HG03280 (cell line): ENCODE measurements around the gene GFI1.
"Not testable (repeated sequence)": the region's sequence is repeated elsewhere in the genome, so short reads cannot be mapped to it uniquely, and the experiment has no call there.

ENCODE experiments used
- ATAC-seq: cut with Tn5 transposase; IDR thresholded peaks from one replicate; pipeline ENCODE4 v1.9.1; 2021; ENCODE audit warnings: mild to moderate bottlenecking, moderate library complexity; ENCODE audit not compliant: unreplicated experiment

The GFI1 gene

DNA sequence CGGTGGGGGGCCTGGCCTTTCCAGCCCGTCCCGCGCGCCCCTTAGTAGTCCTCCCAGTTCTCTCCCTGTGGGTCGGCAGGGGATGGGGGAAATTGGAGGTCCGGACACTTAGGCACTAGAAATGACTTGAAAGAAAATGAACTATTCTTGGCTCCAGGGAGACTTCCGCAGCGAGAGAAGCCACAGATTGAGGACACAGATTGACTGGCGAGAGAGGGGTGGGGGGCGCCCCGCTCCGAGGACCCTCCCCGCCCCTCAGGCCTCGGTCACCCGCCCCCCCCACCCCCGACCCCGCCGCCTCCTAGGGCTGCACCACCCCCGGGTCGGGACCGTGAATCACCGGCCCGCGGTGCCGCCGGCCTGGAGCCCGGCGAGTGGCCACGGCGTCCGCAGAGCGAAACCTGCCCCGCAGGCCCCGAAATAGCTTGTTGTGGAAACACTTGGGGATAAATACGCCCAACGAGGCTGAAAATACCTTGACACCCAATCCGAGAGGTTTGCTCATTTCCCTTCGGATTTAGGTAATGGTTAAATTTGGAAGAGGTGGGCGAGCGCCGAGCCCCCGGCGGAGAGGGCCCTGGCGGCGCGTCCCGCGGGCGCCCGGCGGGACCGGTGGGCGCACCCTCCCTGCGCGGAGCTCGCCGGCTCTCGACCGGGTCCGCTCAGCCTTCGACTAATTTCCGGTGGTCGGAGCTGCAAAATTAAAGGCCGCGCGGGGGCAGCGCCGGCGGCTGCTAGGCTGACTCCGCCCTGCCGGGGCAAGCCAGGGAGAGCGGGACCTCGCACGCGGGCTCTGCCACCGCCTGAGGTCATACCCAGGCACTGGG is at the start of gene GFI1:
Gene GFI1, minus strand, starts transcription at position 675 of the 827 bp plus-strand sequence. CDS start 3,438 bp downstream, outside the sequence.
- ATAC-seq, result peak; percentile 19

DNA sequence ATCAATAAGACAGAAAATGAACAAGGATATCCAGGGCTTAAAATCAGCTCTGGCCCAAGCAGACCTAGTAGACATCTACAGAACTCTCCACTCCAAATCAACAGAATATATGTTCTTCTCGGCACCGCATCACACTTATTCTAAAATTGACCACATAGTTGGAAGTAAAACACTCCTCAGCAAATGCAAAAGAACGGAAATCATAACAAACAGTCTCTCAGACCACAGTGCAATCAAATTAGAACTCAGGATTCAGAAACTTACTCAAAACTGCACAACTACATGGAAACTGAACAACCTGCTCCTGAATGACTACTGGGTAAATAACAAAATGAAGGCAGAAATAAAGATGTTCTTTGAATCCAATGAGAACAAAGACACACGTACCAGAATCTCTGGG is 45.6 kb upstream of the GFI1 start:
- not testable (repeated sequence) for ATAC-seq

GRCh38 chr1:92531939-92532338 is 45.2 kb upstream of the GFI1 start:
- not testable (repeated sequence) for ATAC-seq

- ATAC-seq, result no peak
Measured at GRCh38 chr1:92527670-92528069, 40.9 kb upstream of the GFI1 start.

- ATAC-seq, result not testable (repeated sequence)
Measured at GRCh38 chr1:92524944-92525590, 38.3 kb upstream of the GFI1 start.

DNA sequence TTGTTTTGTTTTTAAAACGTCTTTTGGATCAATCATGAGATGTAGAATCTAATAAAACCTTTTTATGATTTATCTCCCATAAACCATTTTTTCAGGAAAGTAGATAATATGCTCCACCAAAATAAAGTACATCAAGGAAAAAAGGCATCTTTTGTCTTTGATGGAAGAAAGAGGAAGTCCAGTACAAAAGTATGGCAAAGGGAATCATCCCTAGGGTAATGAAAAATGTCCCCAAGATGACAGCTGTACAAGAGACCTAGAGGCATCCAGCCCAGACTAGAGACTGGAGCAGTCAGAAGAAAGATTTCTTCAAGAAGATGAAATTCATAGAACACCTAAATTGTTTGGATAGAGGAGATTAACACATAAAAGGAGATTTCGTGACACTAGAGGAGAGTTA is 32.3 kb upstream of the GFI1 start:
- no peak for ATAC-seq

GRCh38 chr1:92516574-92516973 is 29.8 kb upstream of the GFI1 start:
- ATAC-seq, result no peak

- no peak for ATAC-seq
Measured at GRCh38 chr1:92515796-92516201, 29.1 kb upstream of the GFI1 start.

DNA sequence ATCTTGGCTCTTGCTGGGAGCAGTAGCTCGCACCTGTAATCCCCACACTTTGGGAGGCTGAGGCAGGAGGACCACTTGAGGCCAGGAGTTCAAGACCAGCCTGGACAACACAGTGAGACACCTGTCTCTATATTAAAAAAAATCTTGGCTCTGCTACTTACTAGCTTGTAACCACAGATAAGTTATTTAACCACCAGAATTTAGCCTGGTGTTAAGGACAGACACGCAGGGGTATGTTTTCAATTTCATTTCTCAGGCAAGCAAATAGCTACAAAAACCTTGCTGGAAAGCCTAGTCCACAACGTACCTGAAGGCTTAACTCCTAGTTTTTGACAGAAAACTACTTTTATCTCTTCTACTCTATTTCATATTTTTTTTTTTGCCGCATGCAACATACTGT is 24.8 kb upstream of the GFI1 start:
- no peak for ATAC-seq

DNA sequence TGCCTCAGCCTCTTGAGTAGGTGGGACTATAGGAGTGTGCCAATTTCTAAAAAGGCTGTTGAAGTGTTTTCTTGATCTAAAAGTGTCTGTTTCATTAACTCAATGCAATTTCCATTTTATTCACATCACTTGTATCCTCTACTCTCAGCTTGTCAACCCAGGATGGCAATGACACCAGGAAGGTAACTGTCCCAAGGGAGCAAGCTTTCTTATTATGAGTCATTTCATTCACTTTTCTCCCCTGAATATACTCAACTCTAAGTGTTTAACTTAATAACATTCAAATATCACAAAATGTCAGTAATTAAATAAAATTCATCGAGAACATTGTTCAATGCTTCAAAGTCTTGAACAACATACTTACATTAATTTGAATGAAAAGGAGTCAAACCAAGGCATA is 22.9 kb upstream of the GFI1 start:
- no peak for ATAC-seq

GRCh38 chr1:92505015-92505692 is 18.4 kb upstream of the GFI1 start:
- ATAC-seq, result no peak

GRCh38 chr1:92504291-92505014 is 17.7 kb upstream of the GFI1 start:
- no peak for ATAC-seq

GRCh38 chr1:92503926-92504285 is 17.2 kb upstream of the GFI1 start:
- no peak for ATAC-seq

- no peak for ATAC-seq
Measured at GRCh38 chr1:92503043-92503925, 16.6 kb upstream of the GFI1 start.

DNA sequence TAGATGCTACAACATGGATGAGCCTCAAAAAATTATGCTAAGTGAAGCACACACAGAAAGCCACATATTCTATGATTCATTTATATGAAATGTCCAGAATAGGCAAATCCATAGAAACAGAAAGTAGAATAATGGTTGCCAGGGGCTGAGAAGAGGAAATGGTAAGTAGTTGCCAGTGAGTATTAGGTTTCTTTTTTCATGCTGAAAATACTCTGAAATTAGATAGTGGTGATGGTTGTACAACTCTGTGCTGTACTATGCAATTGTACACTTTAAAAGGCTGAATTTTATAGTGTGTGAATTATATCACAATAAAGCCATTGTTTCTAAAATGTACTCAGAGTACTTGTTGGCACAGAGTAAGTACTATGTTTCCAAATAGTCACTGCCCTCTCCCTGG is 15.5 kb upstream of the GFI1 start:
- ATAC-seq, result peak; percentile 76

- no peak for ATAC-seq
Measured at GRCh38 chr1:92500552-92500951, 13.8 kb upstream of the GFI1 start.

DNA sequence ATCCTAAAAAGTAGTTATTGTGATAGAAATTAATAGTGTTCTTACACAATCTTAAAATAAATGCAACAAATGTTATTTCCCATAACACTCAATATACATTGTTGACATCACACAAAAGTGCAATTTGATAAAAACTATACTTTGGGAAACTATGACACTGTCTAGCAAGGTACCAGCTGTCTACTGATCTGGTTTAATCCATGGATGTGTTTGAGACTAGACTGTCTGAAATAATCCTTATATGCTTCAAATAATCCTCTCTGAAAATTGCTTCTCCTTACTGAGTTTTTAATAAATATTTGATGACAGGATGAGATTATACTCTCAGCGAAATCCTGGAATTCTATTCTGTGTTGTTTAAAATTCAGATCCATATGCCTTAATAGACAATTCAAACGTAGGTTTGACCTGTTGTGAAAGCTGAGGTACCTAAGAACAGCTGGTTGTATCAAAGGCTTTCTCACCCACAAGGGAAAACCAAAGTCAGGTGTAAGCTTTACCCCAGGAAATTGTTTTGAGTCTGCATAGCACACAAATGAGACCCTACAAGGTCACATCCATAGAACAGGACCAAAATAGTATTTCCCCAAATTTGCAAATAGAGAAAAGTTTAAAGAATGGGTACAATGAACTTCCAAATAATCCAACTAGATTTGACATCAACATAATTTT is 8.8 kb upstream of the GFI1 start:
- ATAC-seq, result no peak

DNA sequence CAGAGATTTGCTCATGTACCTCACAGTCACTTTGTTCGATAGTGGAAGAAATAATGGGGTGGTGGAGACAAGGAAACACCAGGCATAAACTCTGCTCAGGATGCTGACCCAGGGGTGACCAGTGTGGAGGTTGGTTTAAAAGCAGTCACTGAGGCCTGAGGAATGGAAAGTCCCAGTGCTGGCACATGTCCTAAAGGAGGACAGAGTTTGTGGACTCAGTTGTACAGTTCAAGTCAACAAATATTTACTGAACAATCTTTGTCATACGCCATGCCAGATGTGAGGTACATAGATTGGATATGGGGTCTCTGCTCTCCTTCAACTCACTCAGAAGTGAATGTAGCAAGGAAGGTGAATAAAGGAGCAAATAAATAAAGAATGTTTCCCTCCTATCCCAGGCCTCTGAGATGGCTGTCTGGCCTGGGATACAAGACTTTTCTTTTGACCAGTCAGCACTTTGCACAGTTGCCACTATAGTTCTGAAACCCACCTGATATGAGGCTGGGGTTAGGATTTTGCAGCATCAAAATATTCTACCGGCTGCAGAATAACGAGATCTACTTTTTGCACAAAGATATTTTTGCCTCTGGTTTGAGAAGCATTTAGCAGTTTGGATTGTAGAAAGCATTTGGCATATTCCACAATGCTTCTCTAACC is 7.9 kb upstream of the GFI1 start:
- no peak for ATAC-seq

- no peak for ATAC-seq
Measured at GRCh38 chr1:92493139-92493538, 6.4 kb upstream of the GFI1 start.
